Measurements from ENCODE around the gene SEMA4C. TPM values are rescaled to one million over a fixed set of nuclear protein-coding genes. Genes with fewer than 3 reads are reported as not detected.

SEMA4C gene
- total RNA-seq, 2 experiments from 2014 or later = 55.8 to 56.8 TPM

DNA sequence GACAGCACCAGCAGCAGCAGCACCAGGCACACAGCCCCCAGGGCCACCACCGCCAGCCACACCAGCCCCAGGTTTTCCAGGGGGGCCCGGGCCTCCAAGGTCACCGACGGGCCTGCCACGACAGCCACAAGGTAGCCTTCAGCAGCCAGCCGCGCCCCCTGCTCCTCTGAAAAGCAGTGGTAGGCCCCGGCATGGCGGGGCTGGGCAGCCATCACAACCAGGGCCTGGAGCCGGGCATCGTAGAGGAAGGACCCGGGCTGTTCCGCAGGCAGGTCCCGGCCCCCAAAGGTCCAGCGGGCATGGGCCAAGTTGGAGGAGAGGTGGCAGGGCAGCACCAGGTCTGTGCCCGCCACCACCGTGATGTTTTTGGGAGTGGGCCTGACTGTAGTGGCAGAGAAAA lies 8.8 kb downstream of the SEMA4C start:
- ATAC-seq (ENCODE audit: poor library complexity) (no peak), DNase-seq (no peak)
- intact Hi-C loops (cut with DNase I, micrococcal nuclease) = no loop called here
- peaks cover 52% of the 10 kb centered on the region for H3K4me1 Mint-ChIP-seq (ENCODE audit: low read depth)
- no peak overlapping the region for H3K4me3 Mint-ChIP-seq
- POLR2A ChIA-PET = interaction anchor here (1.3 to 6.5 kb wide), 3 partner anchors 8 to 101 kb away, joined by 3 to 116 read pairs (median 8); no protein-coding TSS in a partner anchor
- no peaks in the 10 kb centered on the region for H3K9me3 Mint-ChIP-seq
- no peak overlapping the region for H3K27ac ChIP-seq (ENCODE audit: low read depth in 1 of 2, low read length in 2 of 2)
- no peaks in the 10 kb centered on the region for H3K27me3 ChIP-seq (ENCODE audit: control insufficient read depth in 1 of 2, insufficient read depth in 2 of 2, low read length in 2 of 2)
- H3K36me3 ChIP-seq (ENCODE audit: insufficient read depth, low read length) = peaks cover 51% of the 10 kb centered on the region
- H3K4me1 ChIP-seq (ENCODE audit: insufficient read depth, low read length) = peaks cover 56% of the 10 kb centered on the region
- no peak overlapping the region for H3K4me3 ChIP-seq (ENCODE audit: low read length)
- H3K27me3 Mint-ChIP-seq = no peaks in the 10 kb centered on the region
- CTCF ChIA-PET = interaction anchor here (1.6 kb wide), 1 partner anchor 10 kb away, joined by 4 read pairs; no protein-coding TSS in a partner anchor
- TF ChIP-seq CTCF (IDR thresholded peaks at IDR 0.05) = no peak
- H3K27ac Mint-ChIP-seq = no peak overlapping the region
- peaks cover 53% of the 10 kb centered on the region for H3K36me3 Mint-ChIP-seq (ENCODE audit: low read depth)
- H3K9me3 ChIP-seq (ENCODE audit: control insufficient read depth in 1 of 2, insufficient read depth in 1 of 2, low read length in 2 of 2) = no peaks in the 10 kb centered on the region

- Mint-ChIP-seq H3K27me3 (no peaks in the 10 kb centered on the region), H3K4me1 (ENCODE audit: low read depth) (peaks cover 47% of the 10 kb centered on the region), H3K27ac (peak overlapping the region; percentile 74), H3K4me3 (peak overlapping the region; percentile 92), H3K36me3 (ENCODE audit: low read depth) (peaks cover 46% of the 10 kb centered on the region), H3K9me3 (no peaks in the 10 kb centered on the region)
- no peak overlapping the region for H3K4me3 ChIP-seq (ENCODE audit: low read length)
- ChIA-PET POLR2A (interaction anchor here (1.3 to 6.5 kb wide), 3 partner anchors 9 to 102 kb away, joined by 3 to 116 read pairs (median 8); no protein-coding TSS in a partner anchor), CTCF (interaction anchor here (1.6 to 3.3 kb wide), 2 partner anchors 10 to 91 kb away, joined by 4 to 40 read pairs; no protein-coding TSS in a partner anchor)
- intact Hi-C loops (cut with DNase I, micrococcal nuclease) = no loop called here
- H3K27ac ChIP-seq (ENCODE audit: low read depth in 1 of 2, low read length in 2 of 2) = no peak overlapping the region
- peaks cover 53% of the 10 kb centered on the region for H3K4me1 ChIP-seq (ENCODE audit: insufficient read depth, low read length)
- ATAC-seq (ENCODE audit: poor library complexity) = no peak
- no peaks in the 10 kb centered on the region for H3K9me3 ChIP-seq (ENCODE audit: control insufficient read depth in 1 of 2, insufficient read depth in 1 of 2, low read length in 2 of 2)
- no peaks in the 10 kb centered on the region for H3K27me3 ChIP-seq (ENCODE audit: control insufficient read depth in 1 of 2, insufficient read depth in 2 of 2, low read length in 2 of 2)
- no peak for TF ChIP-seq CTCF (IDR thresholded peaks at IDR 0.05)
- peak in 7 of 14 experiments; percentile 22 to 65 (median 38) for DNase-seq
- peaks cover 44% of the 10 kb centered on the region for H3K36me3 ChIP-seq (ENCODE audit: insufficient read depth, low read length)
Measured at GRCh38 chr2:96860065-96861029, 9.5 kb downstream of the SEMA4C start.

DNA sequence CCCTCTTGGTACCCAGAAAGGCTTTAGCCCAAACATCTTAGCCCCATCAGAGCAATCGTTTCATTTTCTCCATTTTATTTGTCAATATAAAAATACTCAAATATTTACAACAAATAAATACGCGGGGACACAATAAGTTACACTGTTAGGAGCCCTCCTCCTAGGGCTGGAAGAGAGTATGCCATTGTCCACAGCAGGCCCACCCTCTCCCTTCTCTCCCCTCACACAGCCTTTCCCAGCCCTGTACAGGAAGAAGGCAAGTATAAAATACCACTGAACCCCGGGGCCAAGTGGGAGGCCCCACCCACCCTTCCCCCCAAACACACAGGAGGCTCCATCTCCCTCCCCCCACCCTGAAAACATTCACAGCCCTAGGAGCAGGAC lies 10.2 kb downstream of the SEMA4C start:
- Histone ChIP-seq H3K4me1 (ENCODE audit: insufficient read depth, low read length) (peaks cover 51% of the 10 kb centered on the region), H3K36me3 (ENCODE audit: insufficient read depth, low read length) (peaks cover 37% of the 10 kb centered on the region), H3K27ac (ENCODE audit: low read depth in 1 of 2, low read length in 2 of 2) (no peak overlapping the region), H3K27me3 (ENCODE audit: control insufficient read depth in 1 of 2, insufficient read depth in 2 of 2, low read length in 2 of 2) (no peaks in the 10 kb centered on the region), H3K4me3 (ENCODE audit: low read length) (no peak overlapping the region), H3K9me3 (ENCODE audit: control insufficient read depth in 1 of 2, insufficient read depth in 1 of 2, low read length in 2 of 2) (no peaks in the 10 kb centered on the region)
- ATAC-seq (ENCODE audit: poor library complexity) (no peak), DNase-seq (no peak)
- Mint-ChIP-seq H3K27ac (peak overlapping the region; percentile 74), H3K4me3 (peak overlapping the region; percentile 92), H3K27me3 (no peaks in the 10 kb centered on the region), H3K9me3 (no peaks in the 10 kb centered on the region), H3K36me3 (ENCODE audit: low read depth) (peaks cover 48% of the 10 kb centered on the region), H3K4me1 (ENCODE audit: low read depth) (peaks cover 52% of the 10 kb centered on the region)
- POLR2A ChIA-PET = interaction anchor here (1.5 to 6.5 kb wide), 2 partner anchors 9 to 102 kb away, joined by 8 to 116 read pairs; no protein-coding TSS in a partner anchor
- no peak for TF ChIP-seq CTCF (IDR thresholded peaks at IDR 0.05)
- intact Hi-C loops (cut with DNase I, micrococcal nuclease) = loop anchor here (5.0 kb wide), 3 partner anchors 42 to 253 kb away; partner anchors contain the start of genes CNNM3 (in 2 of the 2) and ANKRD36 (in 1 of the 2)
- CTCF ChIA-PET = interaction anchor here (3.3 kb wide), 1 partner anchor 91 kb away, joined by 40 read pairs; no protein-coding TSS in a partner anchor

Measured in CD4-positive, alpha-beta T cell (primary cell).